ENCODE results near the gene DFFA.

The DFFA gene

GRCh38 chr1:10516925-10517676 is 44.8 kb upstream of the DFFA start:
- TF ChIP-seq, protein P1, sequence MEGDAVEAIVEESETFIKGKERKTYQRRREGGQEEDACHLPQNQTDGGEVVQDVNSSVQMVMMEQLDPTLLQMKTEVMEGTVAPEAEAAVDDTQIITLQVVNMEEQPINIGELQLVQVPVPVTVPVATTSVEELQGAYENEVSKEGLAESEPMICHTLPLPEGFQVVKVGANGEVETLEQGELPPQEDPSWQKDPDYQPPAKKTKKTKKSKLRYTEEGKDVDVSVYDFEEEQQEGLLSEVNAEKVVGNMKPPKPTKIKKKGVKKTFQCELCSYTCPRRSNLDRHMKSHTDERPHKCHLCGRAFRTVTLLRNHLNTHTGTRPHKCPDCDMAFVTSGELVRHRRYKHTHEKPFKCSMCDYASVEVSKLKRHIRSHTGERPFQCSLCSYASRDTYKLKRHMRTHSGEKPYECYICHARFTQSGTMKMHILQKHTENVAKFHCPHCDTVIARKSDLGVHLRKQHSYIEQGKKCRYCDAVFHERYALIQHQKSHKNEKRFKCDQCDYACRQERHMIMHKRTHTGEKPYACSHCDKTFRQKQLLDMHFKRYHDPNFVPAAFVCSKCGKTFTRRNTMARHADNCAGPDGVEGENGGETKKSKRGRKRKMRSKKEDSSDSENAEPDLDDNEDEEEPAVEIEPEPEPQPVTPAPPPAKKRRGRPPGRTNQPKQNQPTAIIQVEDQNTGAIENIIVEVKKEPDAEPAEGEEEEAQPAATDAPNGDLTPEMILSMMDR (IDR thresholded peaks at IDR 0.05; ENCODE audit: low read depth, low read length) = no peak
- no peak for DNase-seq (ENCODE audit: extremely low read depth, low read depth)

- TF ChIP-seq, protein P1 (IDR thresholded peaks at IDR 0.05; ENCODE audit: low read depth, low read length) = no peak
- no peak for DNase-seq (ENCODE audit: extremely low read depth, low read depth)
Observed at GRCh38 chr1:10515976-10516750, 43.8 kb upstream of the DFFA start.

DNA sequence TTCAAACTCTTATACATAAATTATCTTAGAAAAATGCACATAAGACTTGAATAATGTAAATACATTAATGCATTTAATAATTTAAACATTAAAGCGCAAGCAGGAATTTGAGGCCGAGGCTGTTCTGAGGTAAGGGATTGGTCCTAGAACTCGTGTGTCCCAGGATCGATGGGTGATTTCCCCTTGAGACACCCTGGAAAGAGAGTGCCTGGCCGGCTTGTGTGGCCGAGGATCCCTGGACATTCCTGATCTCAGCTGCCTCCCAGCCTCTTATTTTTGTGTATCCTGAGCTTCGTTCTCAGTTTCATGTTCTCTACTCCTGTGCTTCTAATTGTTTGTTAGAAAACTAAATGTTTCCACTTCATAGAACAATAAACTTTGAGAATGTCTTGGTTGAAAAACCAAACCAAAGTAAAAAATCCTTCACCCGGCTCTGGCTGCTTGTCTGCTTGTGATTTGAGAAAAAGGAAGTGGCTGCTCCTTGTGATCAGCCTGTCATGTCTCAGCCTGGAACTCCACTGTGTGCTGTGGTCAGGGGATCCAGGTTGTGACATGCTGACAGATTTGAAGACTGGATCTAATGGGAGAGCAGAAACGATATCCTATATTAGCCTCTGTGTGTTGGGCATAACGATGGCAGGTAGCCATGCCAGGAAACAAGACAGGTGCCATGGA is 43.1 kb upstream of the DFFA start:
- DNase-seq (ENCODE audit: extremely low read depth, low read depth) = no peak
- TF ChIP-seq, protein P1 (IDR thresholded peaks at IDR 0.05; ENCODE audit: low read depth, low read length) = no peak

GRCh38 chr1:10514490-10515235 is 42.3 kb upstream of the DFFA start:
- TF ChIP-seq, protein P1 (IDR thresholded peaks at IDR 0.05; ENCODE audit: low read depth, low read length) = peak; percentile 48
- no peak for DNase-seq (ENCODE audit: extremely low read depth, low read depth)

DNA sequence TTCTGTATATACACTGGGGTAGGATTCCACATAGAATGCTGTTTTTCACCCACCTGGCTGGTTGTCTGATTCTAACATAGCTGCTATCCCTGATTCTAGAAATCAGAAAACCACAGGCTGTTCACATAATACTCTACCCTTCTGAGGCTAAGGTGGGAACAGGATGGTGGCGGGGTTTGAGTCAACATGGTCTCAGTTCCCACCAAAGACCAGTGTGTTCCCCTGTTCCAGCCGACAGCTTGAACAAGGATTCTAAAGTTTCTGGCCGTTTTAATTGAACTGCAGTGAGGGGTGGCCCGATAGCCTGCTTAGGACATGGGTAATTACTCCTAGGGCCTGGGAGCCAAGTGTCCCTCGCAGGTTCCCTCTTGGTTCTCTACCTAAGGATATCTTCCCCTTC is 40.9 kb upstream of the DFFA start:
- TF ChIP-seq, protein P1 (IDR thresholded peaks at IDR 0.05; ENCODE audit: low read depth, low read length) = no peak

GRCh38 chr1:10511494-10511885 is 39.2 kb upstream of the DFFA start:
- no peak for DNase-seq (ENCODE audit: extremely low read depth, low read depth)
- TF ChIP-seq, protein P1 (IDR thresholded peaks at IDR 0.05; ENCODE audit: low read depth, low read length) = no peak

More for the DNA sequence above, 40.9 kb upstream of the DFFA start:
- no peak for DNase-seq (ENCODE audit: extremely low read depth, low read depth)

Measured in AG09319 (cell line).